NCI-H446 (cell line): ENCODE measurements around the gene PEX26.
A peak's percentile ranks its signal among the peaks of the same experiment; 100 is the strongest.
"Not testable (repeated sequence)": the region's sequence is repeated elsewhere in the genome, so short reads cannot be mapped to it uniquely, and the experiment has no call there.

Experiments used
- DNase-seq, 2 experiments: peaks; one replicate each; lab custom pipeline; 2025; lab: John Stamatoyannopoulos, UW

Gene PEX26

GRCh38 chr22:18071307-18071967, 6.4 kb upstream of the PEX26 start:
- not testable (repeated sequence) for DNase-seq

GRCh38 chr22:18071968-18072310, 5.9 kb upstream of the PEX26 start:
- DNase-seq: no peak

DNA sequence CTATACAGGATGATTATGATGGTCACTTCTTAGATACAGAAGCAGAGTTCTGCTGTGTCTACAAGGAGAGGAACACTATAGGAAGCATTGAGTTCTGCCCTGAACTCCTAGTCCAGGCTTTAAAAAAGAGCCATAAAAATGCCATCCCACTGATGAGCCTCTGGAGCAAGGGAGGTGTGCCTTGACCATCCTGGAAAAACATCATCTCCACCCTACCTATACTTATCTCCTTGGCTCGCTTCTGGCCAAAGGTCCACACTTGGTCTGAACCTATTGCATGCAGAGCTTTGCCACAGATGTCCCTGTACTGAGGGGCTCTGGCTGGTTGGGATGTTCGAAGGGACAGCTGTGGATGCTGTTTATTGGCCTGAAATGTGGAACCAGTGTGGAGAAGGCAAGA, 4.3 kb upstream of the PEX26 start:
- no peak for DNase-seq

DNA sequence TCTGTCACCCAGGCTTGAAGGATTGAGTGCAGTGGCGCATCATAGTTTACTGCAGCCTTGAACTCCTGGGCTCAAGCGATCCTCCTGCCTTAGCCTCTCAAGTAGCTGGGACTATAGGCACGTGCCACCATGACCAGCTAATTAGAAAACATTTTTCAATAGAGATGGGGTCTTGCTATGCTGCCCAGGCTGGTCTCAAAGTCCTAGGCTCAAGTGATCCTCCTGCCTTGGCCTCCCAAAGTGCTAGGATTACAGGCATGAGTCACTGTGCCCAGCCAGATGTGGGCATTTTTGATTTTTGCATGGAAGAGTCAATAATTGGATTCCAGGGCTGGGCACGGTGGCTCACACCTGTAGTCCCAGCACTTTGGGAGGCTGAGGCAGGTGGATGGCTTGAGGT, 3.9 kb upstream of the PEX26 start:
- DNase-seq: not testable (repeated sequence)

- DNase-seq: no peak
These were observed 2.6 kb upstream of the PEX26 start for GRCh38 chr22:18075101-18075719.

DNA sequence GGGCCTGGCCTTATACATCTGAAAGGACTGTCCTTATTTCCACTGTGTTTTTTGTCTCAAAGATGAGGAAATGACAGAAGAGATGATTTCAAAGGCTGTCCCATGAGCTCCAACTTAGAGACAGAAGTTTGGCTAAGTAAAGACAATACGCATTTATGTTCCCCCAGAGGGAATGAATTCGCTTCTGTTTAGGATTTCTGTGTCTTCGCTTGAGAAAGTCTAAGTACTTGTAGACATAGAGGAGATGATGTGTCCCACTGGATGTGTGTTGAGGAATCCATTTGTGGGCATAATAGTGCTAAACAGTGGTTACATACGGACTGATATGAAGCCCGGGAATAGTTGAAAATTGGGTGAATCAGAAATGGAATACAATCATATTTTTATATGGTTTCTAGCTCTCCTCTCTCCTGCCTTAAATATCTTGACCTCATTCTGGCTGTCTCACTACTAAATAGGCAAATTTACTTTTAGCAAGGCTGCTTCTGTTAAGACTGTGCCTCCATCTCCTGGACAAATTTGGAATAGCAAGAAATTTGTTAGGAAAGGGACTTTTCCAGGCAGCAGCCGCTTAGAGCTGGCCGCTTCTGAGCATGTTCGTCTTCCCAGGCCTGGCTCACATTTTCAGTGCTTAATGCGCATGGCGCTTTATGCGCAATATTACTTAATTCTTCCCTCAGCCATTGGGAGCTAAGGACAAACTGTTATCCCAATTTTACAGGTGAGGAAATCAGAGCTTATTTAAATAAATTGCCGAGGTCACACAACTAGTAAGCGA, 1.9 kb upstream of the PEX26 start:
- DNase-seq: peak; percentile 90 to 93

DNA sequence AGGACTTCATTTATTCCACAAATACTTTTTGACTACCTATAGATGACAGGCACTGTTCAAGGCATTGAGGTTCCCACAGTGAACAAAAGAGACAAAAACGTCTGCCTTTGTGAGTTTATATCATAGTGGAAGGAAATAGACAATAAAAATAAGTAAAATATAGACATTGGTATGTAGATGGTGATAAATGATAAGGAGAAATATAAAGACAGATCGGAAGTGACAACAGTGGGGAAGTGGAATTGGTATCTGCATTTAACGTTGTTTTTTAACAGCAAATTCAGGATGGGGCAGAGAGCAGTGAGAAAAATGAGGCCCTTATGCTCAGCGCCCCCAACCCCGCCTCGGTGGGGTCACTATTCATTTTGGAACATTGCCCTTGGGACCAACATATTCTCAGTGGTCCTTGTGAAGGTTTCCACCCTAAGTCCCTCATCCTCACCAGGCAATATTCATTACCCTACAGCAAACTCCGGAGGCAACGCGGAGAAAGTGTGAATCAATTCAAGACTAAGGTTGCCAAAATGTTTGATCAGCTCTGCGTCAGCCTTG, 627 bp upstream of the PEX26 start:
- DNase-seq: no peak

DNA sequence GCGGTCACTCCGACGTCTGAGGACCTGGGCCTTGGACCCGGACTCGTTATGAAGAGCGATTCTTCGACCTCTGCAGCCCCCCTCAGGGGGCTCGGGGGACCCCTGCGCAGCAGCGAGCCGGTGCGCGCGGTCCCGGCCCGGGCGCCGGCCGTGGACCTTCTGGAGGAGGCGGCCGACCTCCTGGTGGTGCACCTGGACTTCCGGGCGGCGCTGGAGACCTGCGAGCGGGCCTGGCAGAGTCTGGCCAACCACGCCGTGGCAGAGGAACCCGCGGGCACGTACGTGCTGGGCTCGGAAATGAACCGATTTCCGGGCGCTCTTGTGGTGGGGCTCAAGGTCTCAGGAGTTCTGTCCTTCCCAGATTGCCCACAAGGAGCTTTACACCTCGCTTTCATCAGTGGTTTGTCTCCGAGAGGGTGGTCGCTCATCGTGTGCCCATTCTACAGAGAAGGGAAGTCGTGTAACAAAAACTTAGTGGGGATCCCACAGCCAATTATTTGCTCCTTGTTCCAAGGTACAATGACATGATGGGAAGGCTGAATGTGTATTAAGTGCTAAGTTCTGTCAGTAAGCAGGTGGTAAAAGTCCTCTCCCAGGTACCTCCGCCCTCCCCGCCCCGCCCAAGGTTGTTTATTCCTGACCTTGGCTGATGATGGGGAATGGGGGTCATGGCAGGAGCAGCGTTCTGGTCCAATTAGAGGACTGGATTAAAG, 695 bp downstream of the PEX26 start:
- no peak for DNase-seq

- no peak for DNase-seq
These were observed 2.0 kb downstream of the PEX26 start for GRCh38 chr22:18079706-18080233.

- no peak for DNase-seq
These were observed 3.6 kb downstream of the PEX26 start for GRCh38 chr22:18081416-18081815.

DNA sequence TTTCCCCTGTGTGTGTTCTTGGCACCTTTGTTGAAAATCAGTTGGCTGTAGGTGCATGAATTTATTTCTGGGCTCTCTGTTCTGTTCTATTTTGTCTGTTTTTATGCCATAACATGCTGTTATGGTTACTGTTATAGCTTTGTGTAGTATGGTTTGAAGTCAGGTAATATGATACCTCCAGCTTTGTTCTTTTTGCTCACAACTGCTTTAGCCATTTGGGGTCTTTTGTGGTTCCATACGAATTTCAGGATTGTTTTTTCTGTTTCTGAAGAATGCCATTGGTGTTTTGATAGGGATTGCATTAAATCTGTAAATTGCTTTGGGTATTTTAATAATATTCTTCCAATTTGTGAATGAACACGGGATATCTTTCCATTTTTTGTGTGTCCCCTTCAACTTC, 4.7 kb downstream of the PEX26 start:
- DNase-seq: no peak

GRCh38 chr22:18083406-18083805, 5.6 kb downstream of the PEX26 start:
- DNase-seq: no peak

- DNase-seq: no peak
These were observed 7.4 kb downstream of the PEX26 start for GRCh38 chr22:18085188-18085587.

- no peak for DNase-seq
These were observed 9.6 kb downstream of the PEX26 start for GRCh38 chr22:18087350-18087855.

DNA sequence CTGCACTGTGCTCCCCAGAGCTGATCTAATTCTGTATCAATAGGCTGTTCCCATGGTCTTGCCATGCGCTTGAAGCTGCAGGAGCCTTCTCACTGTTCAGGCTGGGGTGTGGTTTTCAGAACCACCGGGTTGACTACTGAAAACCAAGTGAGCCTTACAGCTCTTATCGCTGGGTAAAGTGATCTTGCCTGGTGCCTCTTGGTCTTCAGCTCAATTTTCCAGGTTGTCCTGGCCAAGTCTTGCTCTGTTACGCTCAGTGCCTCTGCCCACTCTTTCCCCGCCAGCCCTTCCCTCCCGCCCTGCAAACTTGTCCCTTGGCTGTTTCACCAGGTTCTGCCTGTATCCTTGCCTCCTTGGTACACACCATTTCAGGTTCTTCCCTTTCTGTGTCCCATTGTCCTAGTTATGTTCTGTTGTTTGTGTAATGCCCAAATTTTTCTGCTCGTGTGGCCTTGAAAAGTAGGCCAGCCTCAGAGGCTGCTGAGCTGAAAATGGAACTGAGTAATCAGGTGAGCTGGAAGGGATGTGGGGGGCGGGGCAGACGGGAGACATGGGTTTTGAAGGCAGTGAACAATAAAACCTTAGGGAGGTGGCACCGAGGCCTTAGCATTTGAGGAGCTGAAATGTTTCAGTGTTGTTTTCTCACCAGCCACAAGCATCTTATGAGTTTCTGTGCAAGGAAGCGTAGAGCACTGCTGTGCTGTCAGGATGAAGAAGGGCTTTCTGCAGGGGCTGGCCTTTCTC, 11.2 kb downstream of the PEX26 start:
- DNase-seq: no peak

- DNase-seq: no peak
These were observed 12.5 kb downstream of the PEX26 start for GRCh38 chr22:18090286-18090685.

GRCh38 chr22:18091478-18091877, 13.7 kb downstream of the PEX26 start:
- no peak for DNase-seq

GRCh38 chr22:18091916-18092526, 14.2 kb downstream of the PEX26 start:
- no peak for DNase-seq

DNA sequence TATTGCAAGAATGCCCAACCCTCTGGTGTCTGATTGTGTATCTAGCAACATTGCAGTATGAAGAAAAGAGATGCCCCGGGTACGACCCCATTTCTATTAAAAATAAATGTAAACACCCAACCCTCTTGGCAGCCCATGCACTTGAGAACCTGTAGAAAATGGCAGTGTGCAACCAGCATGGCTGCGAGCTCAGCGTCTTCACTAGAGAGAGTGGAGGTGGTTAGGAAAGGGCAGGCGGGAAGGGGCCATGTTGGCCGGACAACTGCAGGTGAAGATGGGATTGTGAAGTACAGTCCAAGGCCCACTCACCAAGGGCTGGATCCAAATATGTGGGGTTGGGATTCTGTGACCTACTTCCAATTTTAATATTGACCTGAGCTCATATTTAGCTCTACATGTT, 15.9 kb downstream of the PEX26 start:
- no peak for DNase-seq

- no peak for DNase-seq
These were observed 17.5 kb downstream of the PEX26 start for GRCh38 chr22:18095101-18095805.
